HG03135 (cell line): ENCODE data around the gene EPN2.

Experiments
- ATAC-seq: cut with Tn5 transposase; IDR thresholded peaks from one replicate; pipeline ENCODE4 v1.9.1; 2021; ENCODE audit warnings: mild to moderate bottlenecking, moderate library complexity; ENCODE audit not compliant: unreplicated experiment

EPN2 gene

DNA sequence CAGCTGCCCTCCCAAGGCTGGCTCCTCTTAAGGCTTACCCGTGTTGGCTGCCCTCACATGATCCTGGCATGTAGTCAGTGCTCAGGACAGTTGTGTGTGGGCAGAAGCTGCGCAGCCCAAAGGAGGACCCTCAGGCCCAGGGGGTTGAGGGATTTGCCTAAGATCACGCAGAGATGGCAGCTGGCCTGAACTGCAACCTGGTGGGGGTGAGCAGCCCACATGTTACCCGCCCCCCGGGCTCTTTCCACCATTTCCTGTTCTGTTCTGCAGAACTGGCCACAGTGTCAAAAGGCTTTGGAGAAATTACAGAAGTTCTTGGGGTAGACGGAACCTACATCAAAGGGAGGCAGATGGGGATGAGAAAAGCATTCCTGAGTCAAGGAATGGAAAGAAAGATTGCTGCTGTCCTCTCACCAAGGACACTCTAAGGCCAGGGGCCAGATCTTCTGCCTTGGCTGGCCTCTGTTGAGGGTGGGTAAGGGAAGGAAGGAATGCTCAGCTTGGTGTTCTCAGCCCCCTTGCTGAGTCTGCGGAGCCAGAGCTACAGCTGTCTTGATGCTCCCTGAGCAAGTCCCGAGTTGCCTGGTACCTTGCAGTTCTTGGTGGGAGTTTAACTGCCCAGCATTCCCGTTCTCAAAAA is 53.0 kb downstream of the EPN2 start:
- no peak for ATAC-seq

GRCh38 chr17:19291646-19292376 is 54.6 kb downstream of the EPN2 start:
- no peak for ATAC-seq

DNA sequence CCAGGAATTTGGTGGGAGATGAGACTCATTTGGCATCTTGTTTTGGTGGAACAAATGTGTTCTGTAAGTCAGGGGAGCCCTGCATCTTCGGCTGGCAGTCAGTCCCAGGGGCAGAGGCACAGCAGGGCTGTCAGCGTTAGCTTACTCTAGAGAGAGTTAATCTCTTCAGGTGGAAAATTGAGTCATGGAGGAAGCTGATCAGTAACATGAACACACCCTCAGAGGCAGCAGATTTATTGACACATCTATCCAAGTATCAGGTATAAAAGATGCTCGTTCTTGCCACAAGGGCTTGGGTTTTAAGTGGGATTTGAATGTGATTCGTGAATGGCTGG is 55.2 kb downstream of the EPN2 start:
- ATAC-seq, result no peak

DNA sequence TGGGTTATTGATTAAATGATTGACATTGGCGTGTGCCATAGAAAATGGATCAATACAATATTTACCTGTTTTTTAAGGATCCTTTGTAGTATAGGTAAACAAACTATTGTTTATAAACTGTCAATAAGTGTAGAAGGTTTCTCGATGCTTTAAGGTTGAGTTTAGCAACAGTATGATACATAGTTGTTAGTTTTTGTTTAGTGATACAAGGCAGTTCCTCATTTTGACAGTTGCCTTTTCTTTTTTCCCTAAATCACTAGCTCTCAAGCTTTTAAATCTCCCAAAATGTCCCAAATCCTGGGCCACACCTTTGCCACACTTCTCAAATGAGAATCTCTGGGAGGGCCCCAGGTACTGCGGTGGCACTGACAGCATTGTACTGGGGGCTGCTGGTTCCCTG is 57.3 kb downstream of the EPN2 start:
- ATAC-seq, result no peak

DNA sequence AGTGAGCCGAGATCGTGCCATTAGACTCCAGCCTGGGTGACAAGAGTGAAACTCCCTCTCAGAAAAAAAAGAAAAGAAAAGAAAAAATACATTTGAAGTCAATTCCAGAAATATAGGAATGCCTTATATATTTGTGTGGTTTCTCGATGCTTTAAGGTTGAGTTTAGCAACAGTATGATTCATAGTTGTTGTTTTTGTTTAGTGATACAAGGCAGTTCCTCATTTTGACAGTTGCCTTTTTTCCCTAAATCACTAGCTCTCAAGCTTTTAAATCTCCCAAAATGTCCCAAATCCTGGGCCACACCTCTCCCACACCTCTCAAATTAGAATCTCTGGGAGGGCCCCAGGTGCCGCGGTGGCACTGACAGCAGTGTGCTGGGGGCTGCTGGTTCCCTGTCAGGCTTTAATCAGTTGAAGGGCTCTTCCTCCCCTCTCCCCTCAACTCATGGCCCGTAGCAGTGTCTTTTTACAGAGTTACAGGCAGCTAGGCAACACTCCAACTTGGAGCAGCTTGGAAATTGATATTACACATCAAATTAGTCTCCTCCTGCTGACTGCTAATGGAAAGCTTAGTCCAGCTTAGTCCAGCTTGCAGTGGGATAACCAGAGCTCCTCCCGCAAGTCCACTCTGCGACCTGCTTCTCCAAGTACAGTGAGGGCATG is 58.4 kb downstream of the EPN2 start:
- ATAC-seq, result no peak

GRCh38 chr17:19296786-19297778 is 59.9 kb downstream of the EPN2 start:
- no peak for ATAC-seq

- no peak for ATAC-seq
Measured at GRCh38 chr17:19298569-19299213, 61.5 kb downstream of the EPN2 start.

DNA sequence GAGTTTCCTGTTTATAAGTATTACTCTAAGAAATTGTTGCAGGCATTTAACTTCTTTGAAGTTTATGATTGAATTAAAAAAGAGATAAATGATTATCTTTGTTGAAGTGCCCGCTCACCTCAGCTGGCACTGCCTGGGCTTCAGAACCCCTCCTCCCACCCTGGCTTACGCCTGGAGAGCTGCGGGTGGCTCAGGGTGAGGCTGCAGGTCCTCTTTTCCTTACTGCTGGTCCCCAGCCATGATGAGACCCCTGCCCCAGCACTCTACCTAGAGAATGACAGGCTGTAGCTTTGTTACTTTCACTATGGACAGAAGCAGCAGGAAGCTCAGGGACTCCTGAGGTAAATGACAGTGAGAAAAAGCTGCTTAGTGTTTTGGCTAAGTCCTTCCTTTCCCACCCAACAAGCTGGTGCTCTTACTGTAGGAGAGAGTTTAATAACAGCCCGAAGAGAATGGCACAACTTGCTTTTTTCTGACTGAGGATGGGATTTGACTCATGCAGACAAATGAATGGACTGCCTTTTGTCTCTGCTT is 62.1 kb downstream of the EPN2 start:
- ATAC-seq, result no peak

- ATAC-seq, result no peak
Measured at GRCh38 chr17:19299866-19300265, 62.7 kb downstream of the EPN2 start.

GRCh38 chr17:19301274-19301951 is 64.2 kb downstream of the EPN2 start:
- ATAC-seq, result no peak

- ATAC-seq, result no peak
Measured at GRCh38 chr17:19301973-19302372, 64.8 kb downstream of the EPN2 start.

DNA sequence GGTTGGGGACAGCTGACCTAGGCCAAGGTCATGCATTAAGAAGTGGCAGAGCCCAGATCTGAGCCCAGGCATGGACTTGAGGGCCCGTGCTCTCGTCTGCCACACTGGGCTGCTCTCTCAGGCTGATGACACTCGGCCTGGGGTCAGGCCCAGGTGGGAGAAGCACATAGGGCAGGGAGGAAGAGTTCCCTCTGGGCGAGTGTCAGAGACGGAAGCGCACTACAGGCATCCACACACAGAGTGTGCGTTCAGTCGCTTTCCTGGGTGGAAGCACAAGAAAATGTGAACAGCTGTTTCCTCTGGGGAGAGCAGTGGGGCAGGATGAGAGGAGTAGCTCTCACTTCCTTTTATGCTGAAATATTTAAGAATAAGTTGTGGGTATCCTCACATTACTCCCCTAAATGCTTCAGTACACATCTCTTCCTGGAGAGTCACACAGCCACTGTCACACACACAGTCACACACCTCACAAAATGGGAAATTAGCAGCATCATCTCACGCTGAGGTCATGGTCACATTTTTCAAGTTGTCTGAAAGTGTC is 65.7 kb downstream of the EPN2 start:
- ATAC-seq, result no peak

GRCh38 chr17:19303367-19303776 is 66.2 kb downstream of the EPN2 start:
- no peak for ATAC-seq

- no peak for ATAC-seq
Measured at GRCh38 chr17:19304209-19304608, 67.0 kb downstream of the EPN2 start.

- ATAC-seq, result no peak
Measured at GRCh38 chr17:19304751-19305150, 67.6 kb downstream of the EPN2 start.

DNA sequence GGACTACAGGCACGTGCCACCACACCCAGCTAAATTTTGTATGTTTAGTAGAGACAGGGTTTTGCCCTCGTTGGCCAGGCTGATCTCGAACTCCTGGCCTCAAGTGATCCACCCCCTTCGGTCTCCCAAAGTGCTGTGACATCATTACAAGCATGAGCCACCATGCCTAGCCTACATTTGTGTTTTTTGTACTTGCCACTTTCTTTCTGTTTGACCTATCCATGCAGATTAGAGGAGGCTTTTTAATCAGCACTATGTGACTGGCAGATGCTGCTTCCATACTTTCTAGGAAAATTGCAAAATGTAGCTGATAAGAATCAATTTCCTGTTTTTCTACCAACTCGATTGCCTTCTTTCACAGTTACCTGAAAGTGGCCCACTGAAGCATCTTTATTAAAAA is 68.1 kb downstream of the EPN2 start:
- no peak for ATAC-seq

GRCh38 chr17:19305761-19306159 is 68.6 kb downstream of the EPN2 start:
- no peak for ATAC-seq

- ATAC-seq, result peak; percentile 85
Measured at GRCh38 chr17:19306160-19307111, 69.3 kb downstream of the EPN2 start.
